ENCODE results near the gene CTSD. TPM values are rescaled to one million over a fixed set of nuclear protein-coding genes. Genes with fewer than 3 reads are reported as not detected.

CTSD gene
- total and polyA plus RNA-seq, 7 experiments from 2014 or later, result 103 to 378 (median 186) TPM

DNA sequence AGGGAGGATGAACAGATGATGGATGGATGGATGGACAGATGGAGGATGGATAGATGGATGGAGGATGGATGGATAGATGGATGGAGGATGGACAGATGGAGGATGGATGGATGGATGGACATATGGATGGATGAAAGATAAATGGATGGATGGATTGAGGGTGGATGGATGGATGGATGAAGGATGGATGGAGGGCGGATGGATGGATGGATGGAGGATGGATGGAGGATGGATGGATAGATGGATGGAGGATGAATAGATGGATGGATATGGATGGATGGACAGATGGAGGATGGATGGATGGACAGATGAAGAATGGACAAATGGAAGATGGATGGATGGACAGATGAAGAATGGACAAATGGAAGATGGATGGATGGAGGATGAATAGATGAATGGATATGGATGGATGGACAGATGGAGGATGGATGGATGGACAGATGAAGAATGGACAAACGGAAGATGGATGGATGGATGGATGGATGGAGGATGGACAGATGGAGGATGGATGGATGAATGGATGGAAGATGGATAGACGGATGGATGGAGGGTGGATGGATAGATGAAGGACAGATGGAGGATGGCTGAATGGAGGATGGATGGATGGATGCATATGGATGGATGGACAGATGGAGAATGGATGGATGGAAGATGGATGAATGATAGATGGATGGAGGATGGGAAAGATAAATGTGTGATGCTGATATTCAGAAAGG lies 20.7 kb downstream of the CTSD start:
- H3K9me3 Mint-ChIP-seq, result peaks cover 0 to 11% (median under 1%) of the 10 kb centered on the region in 11 donors
- no peak overlapping the region for H3K4me3 Mint-ChIP-seq
- peaks cover 0 to 8% (median 0%) of the 10 kb centered on the region in 5 donors for H3K27me3 Mint-ChIP-seq
- no peaks in the 10 kb centered on the region for H3K36me3 ChIP-seq (ENCODE audit: control insufficient read depth in 2 of 3, insufficient read depth in 3 of 3, low read length in 3 of 3)
- intact Hi-C loops (cut with micrococcal nuclease), result no loop called here
- no peak overlapping the region for H3K27ac ChIP-seq (ENCODE audit: low read depth, low read length)
- H3K27me3 ChIP-seq (ENCODE audit: control insufficient read depth in 2 of 2, insufficient read depth in 2 of 2, low read length in 2 of 2), result no peaks in the 10 kb centered on the region
- H3K27ac Mint-ChIP-seq, result no peak overlapping the region
- DNase-seq (no peak), ATAC-seq (no peak)
- H3K9me3 ChIP-seq (ENCODE audit: control insufficient read depth in 2 of 3, low read length in 3 of 3), result no peaks in the 10 kb centered on the region
- peaks cover 0 to 4% (median 0%) of the 10 kb centered on the region in 5 donors for H3K36me3 Mint-ChIP-seq
- CTCF ChIA-PET, result interaction anchor here (1.1 kb wide), 1 partner anchor 10 kb away, joined by 3 read pairs; no protein-coding TSS in a partner anchor
- no peaks in the 10 kb centered on the region for H3K4me1 ChIP-seq (ENCODE audit: control insufficient read depth in 2 of 2, insufficient read depth in 2 of 2, low read length in 2 of 2)
- no peak overlapping the region for H3K4me3 ChIP-seq (ENCODE audit: low read length)
- H3K4me1 Mint-ChIP-seq, result peaks cover 0 to 6% (median 0%) of the 10 kb centered on the region in 7 donors
- POLR2A ChIA-PET, result no interaction called here

DNA sequence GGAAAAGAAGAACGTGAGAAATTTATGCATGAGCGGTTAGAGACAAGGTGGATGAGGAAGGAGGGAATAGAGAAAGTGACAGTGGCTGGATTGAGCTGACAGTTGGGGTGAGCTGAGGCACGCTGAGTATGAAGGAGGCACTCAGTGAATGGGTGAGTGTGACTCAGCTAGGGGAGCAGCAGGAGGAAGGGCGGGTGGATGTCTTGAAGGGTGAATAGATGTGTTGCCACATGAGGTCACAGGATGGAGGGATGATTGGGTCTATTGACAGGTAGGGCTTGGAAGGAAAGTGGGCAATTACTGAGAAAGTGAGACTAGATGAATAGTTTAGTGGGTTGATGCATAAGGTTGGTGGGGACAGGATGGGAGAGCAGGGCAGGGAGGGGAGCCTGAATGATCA lies 21.4 kb downstream of the CTSD start:
- H3K27me3 ChIP-seq (ENCODE audit: control insufficient read depth in 2 of 2, insufficient read depth in 2 of 2, low read length in 2 of 2), result no peaks in the 10 kb centered on the region
- H3K4me1 ChIP-seq (ENCODE audit: control insufficient read depth in 2 of 2, insufficient read depth in 2 of 2, low read length in 2 of 2), result no peaks in the 10 kb centered on the region
- ATAC-seq (no peak), DNase-seq (no peak)
- H3K27ac Mint-ChIP-seq, result no peak overlapping the region
- H3K36me3 ChIP-seq (ENCODE audit: control insufficient read depth in 2 of 3, insufficient read depth in 3 of 3, low read length in 3 of 3), result no peaks in the 10 kb centered on the region
- H3K4me3 Mint-ChIP-seq, result no peak overlapping the region
- ChIA-PET POLR2A (no interaction called here), CTCF (no interaction called here)
- no peak overlapping the region for H3K27ac ChIP-seq (ENCODE audit: low read depth, low read length)
- H3K27me3 Mint-ChIP-seq, result peaks cover 0 to 5% (median 0%) of the 10 kb centered on the region in 5 donors
- H3K4me1 Mint-ChIP-seq, result peaks cover 0 to 6% (median 0%) of the 10 kb centered on the region in 7 donors
- H3K36me3 Mint-ChIP-seq, result peaks cover 0 to 5% (median 0%) of the 10 kb centered on the region in 5 donors
- H3K9me3 ChIP-seq (ENCODE audit: control insufficient read depth in 2 of 3, low read length in 3 of 3), result peaks cover 0 to under 1% (median 0%) of the 10 kb centered on the region in 3 experiments
- no peak overlapping the region for H3K4me3 ChIP-seq (ENCODE audit: low read length)
- peaks cover 0 to 16% (median 4%) of the 10 kb centered on the region in 11 donors for H3K9me3 Mint-ChIP-seq
- intact Hi-C loops (cut with micrococcal nuclease), result no loop called here

DNA sequence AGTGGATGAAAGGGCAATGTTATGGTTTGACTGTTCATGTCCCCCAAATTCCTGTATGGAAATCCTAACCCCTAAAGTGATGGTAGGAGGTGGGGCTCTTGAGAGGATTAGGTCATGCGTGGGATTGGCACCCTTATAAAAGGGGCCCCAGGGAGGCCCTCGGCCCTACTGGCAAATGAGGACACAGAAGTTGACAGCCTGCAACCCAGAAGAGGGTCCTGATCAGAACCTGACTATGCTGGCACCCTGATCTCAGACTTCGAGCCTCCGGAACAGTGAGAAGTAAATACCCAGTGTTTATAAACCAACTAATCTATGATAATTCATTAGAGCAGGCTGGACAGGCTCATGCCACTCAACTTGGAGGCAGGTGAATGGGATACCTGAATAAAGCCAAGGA lies 22.0 kb downstream of the CTSD start:
- no peak for DNase-seq
- H3K4me3 ChIP-seq (ENCODE audit: low read length), result no peak overlapping the region
- H3K4me3 Mint-ChIP-seq, result no peak overlapping the region
- peaks cover 0 to 6% (median 0%) of the 10 kb centered on the region in 7 donors for H3K4me1 Mint-ChIP-seq
- H3K27ac Mint-ChIP-seq, result no peak overlapping the region
- no peaks in the 10 kb centered on the region for H3K27me3 ChIP-seq (ENCODE audit: control insufficient read depth in 2 of 2, insufficient read depth in 2 of 2, low read length in 2 of 2)
- POLR2A ChIA-PET, result no interaction called here
- H3K9me3 Mint-ChIP-seq, result peaks cover 0 to 18% (median 4%) of the 10 kb centered on the region in 11 donors
- CTCF ChIA-PET, result no interaction called here
- H3K27me3 Mint-ChIP-seq, result peaks cover 0 to 5% (median under 1%) of the 10 kb centered on the region in 5 donors
- H3K36me3 Mint-ChIP-seq, result peaks cover 0 to 5% (median 2%) of the 10 kb centered on the region in 5 donors
- no peaks in the 10 kb centered on the region for H3K36me3 ChIP-seq (ENCODE audit: control insufficient read depth in 2 of 3, insufficient read depth in 3 of 3, low read length in 3 of 3)
- ATAC-seq, result no peak
- no peak overlapping the region for H3K27ac ChIP-seq (ENCODE audit: low read depth, low read length)
- no peaks in the 10 kb centered on the region for H3K4me1 ChIP-seq (ENCODE audit: control insufficient read depth in 2 of 2, insufficient read depth in 2 of 2, low read length in 2 of 2)
- H3K9me3 ChIP-seq (ENCODE audit: control insufficient read depth in 2 of 3, low read length in 3 of 3), result peaks cover 0 to 7% (median 0%) of the 10 kb centered on the region in 3 experiments
- intact Hi-C loops (cut with micrococcal nuclease), result no loop called here

DNA sequence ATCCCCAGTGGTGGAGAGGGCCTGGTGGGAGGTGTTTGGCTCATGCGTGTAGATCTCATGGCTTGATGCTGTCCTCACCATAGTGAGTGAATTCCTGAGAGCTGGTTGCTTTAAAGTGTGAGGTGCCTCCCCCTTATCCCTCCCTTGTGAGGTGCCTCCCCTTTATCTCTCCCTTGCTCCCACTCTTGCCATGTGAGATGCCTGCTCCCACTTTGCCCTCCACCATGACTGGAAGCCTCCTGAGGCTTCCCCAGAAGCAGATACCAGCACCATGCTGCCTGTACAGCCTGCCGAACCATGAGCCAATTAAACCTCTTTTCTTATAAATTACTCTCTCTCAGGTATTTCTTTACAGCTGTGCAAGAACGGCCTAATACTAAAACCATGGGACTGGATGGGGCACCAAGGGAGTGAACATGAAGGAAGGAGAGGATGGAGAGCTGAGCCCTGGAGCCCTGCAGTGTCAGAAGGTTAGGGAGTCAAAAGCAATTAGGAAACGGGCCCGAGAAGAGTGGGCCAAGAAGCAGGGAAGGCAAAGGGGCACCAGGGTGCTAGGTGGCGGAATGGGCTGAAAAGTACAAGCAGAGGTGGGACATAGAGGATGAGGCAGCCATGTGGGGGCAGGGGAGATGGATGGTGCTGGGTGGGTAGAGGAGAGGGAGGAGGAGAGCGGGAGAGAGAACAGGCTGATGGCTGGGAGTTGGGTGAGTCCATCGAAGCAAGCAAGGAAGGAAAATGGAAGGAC lies 22.8 kb downstream of the CTSD start:
- peaks cover 0 to 11% (median 8%) of the 10 kb centered on the region in 5 donors for H3K36me3 Mint-ChIP-seq
- H3K4me1 ChIP-seq (ENCODE audit: control insufficient read depth in 2 of 2, insufficient read depth in 2 of 2, low read length in 2 of 2), result no peaks in the 10 kb centered on the region
- peaks cover 0 to 23% (median 12%) of the 10 kb centered on the region in 11 donors for H3K9me3 Mint-ChIP-seq
- no peaks in the 10 kb centered on the region for H3K27me3 ChIP-seq (ENCODE audit: control insufficient read depth in 2 of 2, insufficient read depth in 2 of 2, low read length in 2 of 2)
- CTCF ChIA-PET, result no interaction called here
- intact Hi-C loops (cut with micrococcal nuclease), result no loop called here
- H3K27me3 Mint-ChIP-seq, result peaks cover 0 to 10% (median 7%) of the 10 kb centered on the region in 5 donors
- H3K27ac ChIP-seq (ENCODE audit: low read depth, low read length), result no peak overlapping the region
- H3K4me3 ChIP-seq (ENCODE audit: low read length), result no peak overlapping the region
- H3K36me3 ChIP-seq (ENCODE audit: control insufficient read depth in 2 of 3, insufficient read depth in 3 of 3, low read length in 3 of 3), result no peaks in the 10 kb centered on the region
- peaks cover 0 to 1% (median 0%) of the 10 kb centered on the region in 7 donors for H3K4me1 Mint-ChIP-seq
- ATAC-seq, result no peak
- no peak overlapping the region for H3K4me3 Mint-ChIP-seq
- POLR2A ChIA-PET, result no interaction called here
- DNase-seq, result no peak
- H3K27ac Mint-ChIP-seq, result no peak overlapping the region
- peaks cover 0 to 14% (median 4%) of the 10 kb centered on the region in 3 experiments for H3K9me3 ChIP-seq (ENCODE audit: control insufficient read depth in 2 of 3, low read length in 3 of 3)

DNA sequence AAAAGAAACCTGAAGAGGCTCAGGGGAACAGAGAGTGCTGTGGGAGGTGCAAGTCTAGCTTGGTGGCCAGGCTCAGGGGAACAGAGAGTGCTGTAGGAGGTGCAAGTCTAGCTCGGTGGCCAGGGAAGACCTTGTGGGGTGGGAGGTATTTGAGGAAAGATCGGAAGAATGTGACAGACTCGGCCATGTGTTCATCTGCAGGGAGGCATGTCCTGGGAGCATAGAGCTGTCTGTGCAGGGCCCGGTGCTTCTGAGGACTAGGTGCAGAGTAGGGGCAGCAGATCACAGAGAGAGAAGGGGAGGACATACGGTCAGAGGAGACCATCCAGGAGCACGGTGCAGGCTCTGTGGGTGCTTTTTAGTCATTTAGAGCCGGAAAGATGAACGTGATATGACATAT lies 24.2 kb downstream of the CTSD start:
- ATAC-seq (no peak), DNase-seq (no peak)
- peaks cover 0 to 15% (median 5%) of the 10 kb centered on the region in 3 experiments for H3K9me3 ChIP-seq (ENCODE audit: control insufficient read depth in 2 of 3, low read length in 3 of 3)
- H3K9me3 Mint-ChIP-seq, result peaks cover 0 to 23% (median 17%) of the 10 kb centered on the region in 11 donors
- no peaks in the 10 kb centered on the region for H3K4me1 ChIP-seq (ENCODE audit: control insufficient read depth in 2 of 2, insufficient read depth in 2 of 2, low read length in 2 of 2)
- no peaks in the 10 kb centered on the region for H3K27me3 ChIP-seq (ENCODE audit: control insufficient read depth in 2 of 2, insufficient read depth in 2 of 2, low read length in 2 of 2)
- no peak overlapping the region for H3K4me3 Mint-ChIP-seq
- H3K4me1 Mint-ChIP-seq, result peaks cover 0 to under 1% (median 0%) of the 10 kb centered on the region in 7 donors
- H3K27ac Mint-ChIP-seq, result peak overlapping the region in 1 of 9 donors; percentile 23
- no peak overlapping the region for H3K27ac ChIP-seq (ENCODE audit: low read depth, low read length)
- CTCF ChIA-PET, result no interaction called here
- peaks cover 0 to 10% (median 8%) of the 10 kb centered on the region in 5 donors for H3K27me3 Mint-ChIP-seq
- intact Hi-C loops (cut with micrococcal nuclease), result no loop called here
- H3K4me3 ChIP-seq (ENCODE audit: low read length), result no peak overlapping the region
- no peaks in the 10 kb centered on the region for H3K36me3 ChIP-seq (ENCODE audit: control insufficient read depth in 2 of 3, insufficient read depth in 3 of 3, low read length in 3 of 3)
- H3K36me3 Mint-ChIP-seq, result peaks cover 0 to 17% (median 12%) of the 10 kb centered on the region in 5 donors
- POLR2A ChIA-PET, result interaction anchor here (0.7 kb wide), 1 partner anchor 842 kb away, joined by 3 read pairs; no protein-coding TSS in a partner anchor

DNA sequence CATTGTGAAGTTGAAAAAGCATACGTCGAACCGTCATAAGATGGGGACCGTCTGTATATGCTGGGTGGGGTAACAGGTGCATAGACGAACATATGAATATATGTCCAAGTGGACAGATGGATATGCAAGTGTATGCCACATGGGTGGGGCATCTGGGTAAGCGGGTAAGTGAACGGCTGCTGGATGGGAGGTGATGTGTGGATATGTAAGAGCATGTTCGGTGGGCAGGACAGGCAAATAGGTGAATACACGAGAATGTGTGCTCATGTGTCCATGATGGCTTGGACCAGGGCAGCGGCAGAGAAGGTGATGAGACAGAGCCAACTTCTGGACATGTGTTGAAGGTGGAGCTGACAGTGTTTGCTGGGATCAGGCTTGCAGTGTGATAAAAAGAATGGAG lies 25.3 kb downstream of the CTSD start:
- Mint-ChIP-seq H3K36me3 (peaks cover 0 to 17% (median 12%) of the 10 kb centered on the region in 5 donors), H3K27ac (no peak overlapping the region), H3K27me3 (peaks cover 7 to 18% (median 16%) of the 10 kb centered on the region in 5 donors), H3K9me3 (peaks cover 0 to 23% (median 17%) of the 10 kb centered on the region in 11 donors), H3K4me1 (peaks cover 0 to 13% (median 11%) of the 10 kb centered on the region in 7 donors), H3K4me3 (no peak overlapping the region)
- ATAC-seq (no peak), DNase-seq (peak in 1 of 9 donors; percentile 1)
- H3K4me1 ChIP-seq (ENCODE audit: control insufficient read depth in 2 of 2, insufficient read depth in 2 of 2, low read length in 2 of 2), result peaks cover 0 to 9% of the 10 kb centered on the region in 2 donors
- CTCF ChIA-PET, result no interaction called here
- no peaks in the 10 kb centered on the region for H3K27me3 ChIP-seq (ENCODE audit: control insufficient read depth in 2 of 2, insufficient read depth in 2 of 2, low read length in 2 of 2)
- peaks cover 0 to 15% (median 5%) of the 10 kb centered on the region in 3 experiments for H3K9me3 ChIP-seq (ENCODE audit: control insufficient read depth in 2 of 3, low read length in 3 of 3)
- intact Hi-C loops (cut with micrococcal nuclease), result no loop called here
- no peak overlapping the region for H3K27ac ChIP-seq (ENCODE audit: low read depth, low read length)
- H3K36me3 ChIP-seq (ENCODE audit: control insufficient read depth in 2 of 3, insufficient read depth in 3 of 3, low read length in 3 of 3), result no peaks in the 10 kb centered on the region
- no peak overlapping the region for H3K4me3 ChIP-seq (ENCODE audit: low read length)
- POLR2A ChIA-PET, result interaction anchor here (0.6 kb wide), 1 partner anchor 12 kb away, joined by 3 read pairs; no protein-coding TSS in a partner anchor
